Astrocyte of the spinal cord (primary cell): ENCODE measurements around the gene PANK4.
A peak's percentile ranks its signal among the peaks of the same experiment; 100 is the strongest.
"Not testable (repeated sequence)": the region's sequence is repeated elsewhere in the genome, so short reads cannot be mapped to it uniquely, and the experiment has no call there.

Source experiments
- DNase-seq: peaks from one replicate; pipeline ENCODE4 v3.0.0; 2011; ENCODE audit warnings: low read depth, low spot score
- H3K4me3 ChIP-seq: 2 replicates; pipeline ENCODE4 v1.5.1; 2011; ENCODE audit warnings: low read depth, mild to moderate bottlenecking, low read length, moderate library complexity
- in situ Hi-C: cut with HindIII; loops from 2 replicates; pipeline ENCODE4 v1.10.0; 2017; ENCODE audit warnings: low sequenced_read_pairs
- TF ChIP-seq, protein P1 (sequence below): IDR thresholded peaks from 2 replicates; pipeline ENCODE4 v1.5.1; 2012; ENCODE audit warnings: low read depth, mild to moderate bottlenecking, low read length, inconsistent platforms

Gene PANK4

DNA sequence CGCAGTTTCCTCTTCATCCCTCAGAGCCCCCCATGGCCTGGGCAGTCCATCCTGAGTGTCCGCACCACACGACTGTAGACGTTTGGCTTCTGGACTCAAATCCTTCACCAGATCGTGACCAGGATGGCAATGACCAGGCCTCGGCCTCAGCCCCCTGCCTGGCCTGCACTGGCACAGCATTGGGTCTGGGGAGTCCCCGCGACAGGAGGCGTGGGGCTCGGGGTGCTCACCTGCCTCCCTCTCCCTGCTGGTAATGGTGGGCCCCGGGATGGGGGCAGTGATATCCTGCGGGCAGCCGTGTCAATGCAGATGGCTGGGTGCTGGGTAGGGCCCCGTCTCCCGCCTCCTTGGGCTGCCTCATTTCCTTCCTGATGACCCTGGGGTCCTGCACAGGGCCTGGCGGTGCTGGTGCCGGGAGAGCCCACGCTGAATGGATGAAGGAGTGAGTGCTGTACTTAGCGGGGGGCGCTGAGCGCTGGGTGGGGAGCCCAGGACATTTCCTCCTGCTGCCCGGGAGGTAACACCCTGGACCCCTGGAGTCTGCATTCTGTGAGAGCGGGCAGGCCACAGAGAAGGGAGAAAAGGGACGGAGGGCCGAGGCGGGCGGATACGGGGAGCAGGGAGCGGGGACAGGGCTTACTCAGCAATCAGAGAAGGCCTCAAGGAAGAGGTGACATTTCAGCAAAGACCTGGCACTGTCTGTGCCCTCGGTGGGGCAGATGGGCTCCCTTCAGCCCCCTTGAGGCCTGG, 27.6 kb upstream of the PANK4 start:
- in situ Hi-C loops, result no loop called here

DNA sequence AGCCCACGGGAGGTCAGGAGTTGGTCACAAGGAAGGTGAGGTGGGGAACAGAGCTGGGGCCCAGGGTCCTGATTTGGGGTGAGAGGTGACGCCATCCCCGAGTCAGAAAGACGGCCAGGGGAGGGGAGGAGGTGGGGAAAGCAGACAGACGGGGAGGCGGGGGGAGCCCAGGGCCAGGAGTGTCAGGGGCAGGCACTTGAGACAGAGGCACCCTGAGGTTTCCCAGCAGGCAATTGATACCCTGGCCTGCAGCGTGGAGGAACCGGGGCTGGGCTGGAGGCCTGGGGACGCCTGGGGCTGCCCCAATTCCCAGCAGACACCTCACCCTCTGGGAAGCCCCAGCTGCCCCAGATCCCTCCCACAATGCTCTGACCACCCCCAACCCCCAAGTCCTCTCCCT, 26.7 kb upstream of the PANK4 start:
- DNase-seq, in situ Hi-C loops, H3K4me3 ChIP-seq: not testable (repeated sequence)

More for the DNA sequence above, 27.6 kb upstream of the PANK4 start:
- no peak overlapping the region for H3K4me3 ChIP-seq
- DNase-seq, result no peak
- TF ChIP-seq, protein P1, sequence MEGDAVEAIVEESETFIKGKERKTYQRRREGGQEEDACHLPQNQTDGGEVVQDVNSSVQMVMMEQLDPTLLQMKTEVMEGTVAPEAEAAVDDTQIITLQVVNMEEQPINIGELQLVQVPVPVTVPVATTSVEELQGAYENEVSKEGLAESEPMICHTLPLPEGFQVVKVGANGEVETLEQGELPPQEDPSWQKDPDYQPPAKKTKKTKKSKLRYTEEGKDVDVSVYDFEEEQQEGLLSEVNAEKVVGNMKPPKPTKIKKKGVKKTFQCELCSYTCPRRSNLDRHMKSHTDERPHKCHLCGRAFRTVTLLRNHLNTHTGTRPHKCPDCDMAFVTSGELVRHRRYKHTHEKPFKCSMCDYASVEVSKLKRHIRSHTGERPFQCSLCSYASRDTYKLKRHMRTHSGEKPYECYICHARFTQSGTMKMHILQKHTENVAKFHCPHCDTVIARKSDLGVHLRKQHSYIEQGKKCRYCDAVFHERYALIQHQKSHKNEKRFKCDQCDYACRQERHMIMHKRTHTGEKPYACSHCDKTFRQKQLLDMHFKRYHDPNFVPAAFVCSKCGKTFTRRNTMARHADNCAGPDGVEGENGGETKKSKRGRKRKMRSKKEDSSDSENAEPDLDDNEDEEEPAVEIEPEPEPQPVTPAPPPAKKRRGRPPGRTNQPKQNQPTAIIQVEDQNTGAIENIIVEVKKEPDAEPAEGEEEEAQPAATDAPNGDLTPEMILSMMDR, result no peak

DNA sequence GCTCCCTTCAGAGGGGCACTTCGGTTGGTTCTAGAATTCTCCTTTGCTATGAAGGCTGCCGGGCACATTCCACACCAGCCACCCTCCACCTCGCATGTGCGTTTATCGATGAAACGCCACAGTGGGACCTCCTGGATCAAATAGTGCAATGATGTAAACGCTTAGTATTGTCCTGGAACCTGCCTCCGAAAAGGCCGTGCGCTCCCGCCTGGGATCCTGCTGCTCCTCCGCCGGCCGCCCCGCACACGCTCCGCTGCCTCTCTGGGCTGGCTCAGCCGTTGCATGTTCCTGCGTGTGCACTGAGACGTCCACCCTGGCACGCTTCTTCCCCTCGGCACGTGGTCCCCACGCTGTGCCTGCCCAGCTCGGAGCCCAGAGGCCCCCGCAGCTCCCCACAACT, 25.8 kb upstream of the PANK4 start:
- no peak overlapping the region for H3K4me3 ChIP-seq
- in situ Hi-C loops, result no loop called here
- TF ChIP-seq, protein P1, result no peak
- DNase-seq, result no peak

DNA sequence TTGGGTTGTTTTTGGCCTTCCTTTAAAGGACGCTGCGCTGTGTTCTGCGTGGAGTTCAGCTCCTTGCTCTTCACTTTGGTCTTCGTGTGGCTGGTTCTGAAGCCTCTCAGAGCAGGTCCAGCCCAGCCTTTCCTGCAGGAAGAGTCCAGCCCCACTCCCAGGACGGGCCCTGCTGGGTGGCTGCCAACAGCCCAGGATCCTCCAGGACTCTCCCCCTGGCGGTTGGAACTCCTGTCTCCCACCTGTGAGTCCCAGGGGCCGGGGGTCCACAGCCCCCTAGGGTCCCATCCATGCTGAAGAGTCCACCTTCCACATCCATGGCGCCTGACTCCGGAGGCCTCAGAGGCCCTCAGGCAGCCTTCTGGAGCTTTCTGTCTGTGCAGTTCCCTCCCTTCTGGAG, 25.1 kb upstream of the PANK4 start:
- in situ Hi-C loops, H3K4me3 ChIP-seq, DNase-seq: not testable (repeated sequence)

DNA sequence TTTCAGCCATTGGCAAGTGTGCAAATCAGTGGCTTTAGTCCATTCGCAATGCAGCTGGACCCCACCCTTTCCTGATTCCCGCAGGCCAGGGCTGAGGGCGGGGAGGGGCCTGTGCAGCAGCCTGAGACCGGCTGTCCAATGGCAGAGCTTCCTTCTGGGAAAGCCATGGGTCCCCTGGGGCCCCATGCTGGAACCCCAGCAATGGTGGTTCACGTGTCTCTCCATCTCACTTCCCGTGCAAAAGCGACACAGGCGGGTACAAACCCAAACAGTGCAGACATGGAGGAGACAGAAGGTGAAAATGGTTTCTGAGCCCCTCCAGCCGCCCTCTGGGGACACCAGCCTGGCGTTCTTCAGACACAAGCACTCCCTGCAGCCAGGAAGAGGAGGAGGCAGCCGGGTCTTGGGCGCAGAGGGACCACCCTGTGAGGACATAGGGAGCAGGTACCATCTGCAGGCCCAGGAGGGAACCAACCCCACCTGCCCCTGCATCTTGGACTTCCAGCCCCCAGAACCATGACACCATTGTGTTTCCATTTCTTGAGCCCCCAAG, 24.0 kb upstream of the PANK4 start:
- in situ Hi-C loops, result not testable (repeated sequence)

DNA sequence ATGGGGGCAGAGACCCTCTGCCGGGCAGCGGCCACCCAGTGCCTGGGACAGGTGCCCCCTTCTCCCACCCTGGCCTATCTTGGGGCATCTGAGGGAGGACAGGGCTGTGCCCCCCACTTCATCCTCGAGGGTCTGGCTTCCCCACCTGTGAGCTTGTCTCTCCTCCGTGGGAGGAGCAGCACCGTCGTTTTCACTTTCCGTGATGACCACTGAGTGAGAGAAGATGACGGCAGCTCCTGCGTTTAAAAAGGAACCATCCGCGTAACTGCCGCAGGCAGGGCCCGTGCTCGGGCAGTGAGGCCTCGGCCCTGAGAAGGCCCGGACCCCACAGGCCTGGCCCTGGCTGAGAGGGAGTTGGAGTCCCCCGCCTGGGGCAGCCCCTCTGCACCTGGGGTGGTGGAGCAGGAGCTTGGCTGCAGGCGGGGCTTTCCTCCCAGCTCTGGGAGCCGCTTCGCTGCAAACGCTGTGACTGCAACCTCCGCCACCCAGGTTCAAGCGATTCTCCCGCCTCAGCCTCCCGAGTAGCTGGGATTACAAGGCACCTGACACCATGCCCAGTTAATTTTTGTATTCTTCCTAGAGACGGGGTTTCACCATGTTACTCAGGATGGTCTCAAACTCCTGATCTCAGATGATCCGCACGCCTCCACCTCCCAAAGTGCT, 23.1 kb upstream of the PANK4 start:
- DNase-seq, in situ Hi-C loops, H3K4me3 ChIP-seq: not testable (repeated sequence)

More for the DNA sequence above, 24.0 kb upstream of the PANK4 start:
- not testable (repeated sequence) for DNase-seq, H3K4me3 ChIP-seq

DNA sequence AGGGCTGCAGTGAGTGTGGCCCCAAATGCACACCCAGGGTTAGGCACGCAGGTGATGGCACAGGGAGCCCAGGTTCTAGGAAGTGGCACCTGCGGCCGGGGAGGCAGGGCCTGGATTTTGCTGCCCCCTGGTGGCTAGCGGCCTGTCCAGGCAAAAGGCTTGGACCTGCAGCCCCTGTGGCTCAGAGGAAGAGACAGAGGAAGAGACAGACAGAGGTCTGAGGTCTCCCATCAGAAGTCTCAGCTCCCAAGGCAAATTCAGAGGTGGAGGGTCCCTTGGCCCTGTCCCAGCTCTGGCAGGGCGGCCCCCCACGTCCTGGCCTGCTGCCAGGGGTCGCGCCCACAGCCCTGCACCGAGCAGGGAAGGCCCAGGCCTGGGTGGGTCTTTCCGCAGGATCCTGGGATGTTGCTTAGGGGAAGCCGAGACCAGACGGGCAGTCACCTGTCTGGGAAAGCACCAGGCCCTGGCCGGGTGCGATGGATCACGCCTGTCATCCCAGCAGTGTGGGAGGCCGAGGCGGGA, 21.7 kb upstream of the PANK4 start:
- peak; percentile 55 for DNase-seq
- TF ChIP-seq, protein P1, result peak; percentile 97
- in situ Hi-C loops, result no loop called here
- H3K4me3 ChIP-seq, result no peak overlapping the region

DNA sequence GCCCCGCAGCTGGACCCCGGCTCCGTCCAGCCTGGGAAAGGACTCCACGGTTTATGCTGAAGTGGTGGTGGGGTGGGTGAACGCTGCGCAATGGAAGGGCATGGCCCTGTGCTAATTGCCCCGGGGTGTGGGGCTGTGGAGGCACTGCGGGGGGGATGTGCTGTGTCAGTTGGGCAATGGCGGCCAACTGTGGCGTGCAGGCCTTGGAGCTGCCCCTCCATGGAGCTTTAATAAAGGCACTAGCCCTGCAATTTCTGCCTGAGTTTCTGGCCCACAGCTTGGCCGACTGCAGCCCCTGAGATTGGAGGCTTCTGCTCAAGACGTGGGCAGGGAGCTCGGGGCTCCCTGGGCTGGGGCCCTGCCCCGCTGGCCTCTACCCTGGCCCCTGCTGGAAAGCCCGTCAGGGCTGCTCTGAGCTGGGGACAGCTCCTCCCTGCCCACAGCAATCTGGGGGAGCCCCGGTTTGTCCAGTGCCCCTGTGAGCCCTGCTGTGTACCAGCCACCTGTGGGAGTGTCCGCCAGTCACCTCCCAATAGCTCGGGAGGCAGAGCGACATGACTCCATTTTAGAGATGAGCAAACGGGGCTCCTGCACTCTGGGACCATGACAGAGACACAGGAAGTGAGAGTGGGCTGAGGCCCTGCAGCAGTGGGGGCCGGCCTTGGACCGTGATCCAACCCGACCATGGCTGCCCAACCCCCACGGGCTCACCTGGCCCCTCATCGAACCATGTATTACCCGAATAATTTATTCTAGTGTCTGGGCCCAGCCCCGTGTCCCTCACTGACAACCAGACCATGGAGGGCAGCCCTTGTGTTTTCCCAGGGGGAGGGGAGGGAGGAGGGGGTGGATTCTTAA, 21.0 kb upstream of the PANK4 start:
- in situ Hi-C loops, result no loop called here
- H3K4me3 ChIP-seq, result peak overlapping the region; percentile 43
- no peak for DNase-seq
- TF ChIP-seq, protein P1, result no peak
